K562 (cell line): ENCODE data around the gene DCST1. TPM values are rescaled to one million over a fixed set of nuclear protein-coding genes. Genes with fewer than 3 reads are reported as not detected.

Experiments
- ATAC-seq: fragments of 200-7000 bp; cut with Tn5 transposase; 3 replicates; pipeline ENCODE4 v1.9.1; 2020; ENCODE audit warnings: moderate library complexity
- BruUV-seq: library from RNA; stranded (reverse); fragments of 400-500 nt; replicated peaks from 2 replicates; lab custom pipeline; 2021; lab: Mats Ljungman, UMichigan
- CTCF ChIA-PET: fragments of 300-600 bp; formaldehyde crosslinking; extraction: SDS; loops from one replicate; lab custom pipeline; 2021; ENCODE audit warnings: low intra/inter-chr PET ratio; lab: Yijun Ruan, JAX
- POLR2A ChIA-PET: fragments of 300-600, 350-650 bp; sonication (Branson Sonifier 250); formaldehyde crosslinking; extraction: SDS; loops from one replicate; lab custom pipeline; 2021; ENCODE audit warnings: antibody characterized with exemption, inconsistent platforms; lab: Yijun Ruan, JAX
- DNase-seq, 4 experiments: peaks; one replicate each; pipeline versions ENCODE4 v3.0.0 to v3.0.0-alpha.2; 2011 to 2018; ENCODE audit warnings: low spot score in 3 of 4, mixed read lengths in 3 of 4; ENCODE audit errors: extremely low read depth in 1 of 4
- FAIRE-seq: peaks from 2 replicates; lab custom pipeline; 2011; peaks lifted over from hg19 to GRCh38; lab: Jason Lieb, UNC
- H2AFZ ChIP-seq: 2 replicates; pipeline ENCODE4 v1.6.0; 2011; ENCODE audit warnings: low read depth, low read length, control low read depth, inconsistent platforms
- H3K27ac ChIP-seq: fragments of 200-600 bp; 3 replicates; pipeline ENCODE4 v1.8.0; 2011; ENCODE audit warnings: low read depth, mild to moderate bottlenecking, control low read depth, inconsistent platforms, low read length, moderate library complexity, mixed read lengths; ENCODE audit errors: extremely low read depth
- H3K27me3 ChIP-seq, 2 experiments: fragments of 300-600 bp in 1 of 2; 2 replicates in 1 of 2; 3 replicates in 1 of 2; pipeline versions ENCODE4 v1.6.0 to v1.8.0; 2011; ENCODE audit warnings: inconsistent platforms in 2 of 2, low read length in 2 of 2, mild to moderate bottlenecking in 1 of 2, mixed read lengths in 1 of 2, moderate library complexity in 1 of 2; ENCODE audit not compliant: control insufficient read depth in 2 of 2, insufficient read depth in 2 of 2
- H3K36me3 ChIP-seq: fragments of 300-600 bp; 3 replicates; pipeline ENCODE4 v1.8.0; 2011; ENCODE audit warnings: mild to moderate bottlenecking, low read length, inconsistent platforms; ENCODE audit not compliant: control insufficient read depth, insufficient read depth
- H3K4me1 ChIP-seq, 2 experiments: fragments of 200-600 bp in 1 of 2; replicated peaks in 1 of 2; 2 replicates in 1 of 2; 3 replicates in 1 of 2; pipeline versions ENCODE4 v1.5.1 to v1.8.0; 2011; ENCODE audit warnings: inconsistent platforms in 2 of 2, low read length in 2 of 2, mild to moderate bottlenecking in 1 of 2, mixed read lengths in 1 of 2, moderate library complexity in 1 of 2; ENCODE audit not compliant: control insufficient read depth in 2 of 2, insufficient read depth in 2 of 2
- H3K4me2 ChIP-seq: 2 replicates; pipeline ENCODE4 v1.6.1; 2011; ENCODE audit warnings: low read length, control low read depth, inconsistent platforms, mixed read lengths; ENCODE audit not compliant: insufficient read depth
- H3K4me3 ChIP-seq: fragments of 200-600 bp; sonication (generic), shearing (Covaris generic); 2 replicates; pipeline ENCODE4 v1.5.1; 2016; ENCODE audit warnings: control low read depth, inconsistent platforms
- H3K79me2 ChIP-seq: fragments of 200-600 bp; 3 replicates; pipeline ENCODE4 v1.8.0; 2011; ENCODE audit warnings: low read length, inconsistent platforms; ENCODE audit not compliant: control insufficient read depth, insufficient read depth
- H3K9ac ChIP-seq, 2 experiments: 2 replicates each; pipeline versions ENCODE4 v1.6.0 to v1.6.1; 2011; ENCODE audit warnings: low read depth in 2 of 2, low read length in 2 of 2, control low read depth in 1 of 2, inconsistent platforms in 1 of 2, mild to moderate bottlenecking in 1 of 2, mixed read lengths in 1 of 2; ENCODE audit not compliant: insufficient read depth in 1 of 2
- H3K9me1 ChIP-seq: one replicate; pipeline ENCODE4 v1.6.0; 2011; ENCODE audit warnings: inconsistent platforms, mild to moderate bottlenecking, low read length, moderate library complexity; ENCODE audit not compliant: control insufficient read depth, insufficient read depth
- H3K9me3 ChIP-seq: replicated peaks from 2 replicates; pipeline ENCODE4 v1.5.1; 2011; ENCODE audit warnings: low read depth, low read length, inconsistent platforms; ENCODE audit not compliant: control insufficient read depth, insufficient read depth
- H4K20me1 ChIP-seq: replicated peaks from 2 replicates; pipeline ENCODE4 v1.6.1; 2011; ENCODE audit warnings: low read length, inconsistent platforms, mixed read lengths; ENCODE audit not compliant: control insufficient read depth, insufficient read depth
- NRF1 ChIP-seq, 2 experiments: fragments of 450-650 bp; IDR thresholded peaks in 1 of 2; conservative IDR thresholded peaks in 1 of 2; 2 replicates each; pipeline ENCODE4 v1.6.1; 2014; ENCODE audit warnings: mild to moderate bottlenecking in 2 of 2
- WGBS: fragments of 100-300 bp; shearing (Covaris generic); methylation state at CpG from one replicate; pipeline ENCODE4 v1.1.6; 2016; ENCODE audit warnings: low coverage, mixed read lengths; ENCODE audit not compliant: insufficient coverage; ENCODE audit errors: missing lambda C conversion rate; 5-methylcytosine and 5-hydroxymethylcytosine counted together
- in situ Hi-C: fragments of 300-500 bp; cut with MboI; formaldehyde crosslinking; loops from 4 replicates; pipeline ENCODE4 v1.15.0; 2018; ENCODE audit warnings: inconsistent platforms, mixed read lengths
- intact Hi-C: fragments of 100-400 bp; cut with micrococcal nuclease; formaldehyde crosslinking; loops from 2 replicates; pipeline ENCODE4 v1.14.2; 2022
- polyA plus RNA-seq, 8 experiments: library from polyadenylated mRNA; depleted of rRNA in 4 of 8; stranded (reverse) in 5 of 8; unstranded in 3 of 8; fragments of >200 nt; fragmentation: Nextera tagmentation in 2 of 8; fragmentation: Illumina TruSeq in 1 of 8; extraction: Ambion mirVana in 2 of 8; extraction: Trizol in 1 of 8; gene quantifications; 2 replicates each; pipeline versions ENCODE4 v1.2.1 to v1.2.3, GENCODE V29; 2011 to 2014; ENCODE audit warnings: inconsistent platforms in 1 of 8, missing spikeins in 1 of 8
- total RNA-seq, 7 experiments: library from RNA; depleted of rRNA in 6 of 7; stranded (reverse); fragments of >200 nt in 6 of 7; fragmentation: Illumina TruSeq in 2 of 7; extraction: Trizol in 2 of 7; gene quantifications; 2 replicates each; pipeline versions ENCODE4 v1.2.1 to v1.2.3, GENCODE V29; 2011 to 2021; ENCODE audit warnings: low replicate concordance in 1 of 7
- TF ChIP-seq, protein P1 (sequence below): IDR thresholded peaks from 3 replicates; pipeline ENCODE4 v1.6.1; 2011; ENCODE audit warnings: borderline replicate concordance, mild to moderate bottlenecking, moderate library complexity; ENCODE audit not compliant: insufficient read length; ENCODE audit errors: extremely low read depth

Gene DCST1
- total and polyA plus RNA-seq, 9 of the 15 experiments (the other 6 are each of a cell fraction or from before 2014, with no cell fraction given): not detected

DNA sequence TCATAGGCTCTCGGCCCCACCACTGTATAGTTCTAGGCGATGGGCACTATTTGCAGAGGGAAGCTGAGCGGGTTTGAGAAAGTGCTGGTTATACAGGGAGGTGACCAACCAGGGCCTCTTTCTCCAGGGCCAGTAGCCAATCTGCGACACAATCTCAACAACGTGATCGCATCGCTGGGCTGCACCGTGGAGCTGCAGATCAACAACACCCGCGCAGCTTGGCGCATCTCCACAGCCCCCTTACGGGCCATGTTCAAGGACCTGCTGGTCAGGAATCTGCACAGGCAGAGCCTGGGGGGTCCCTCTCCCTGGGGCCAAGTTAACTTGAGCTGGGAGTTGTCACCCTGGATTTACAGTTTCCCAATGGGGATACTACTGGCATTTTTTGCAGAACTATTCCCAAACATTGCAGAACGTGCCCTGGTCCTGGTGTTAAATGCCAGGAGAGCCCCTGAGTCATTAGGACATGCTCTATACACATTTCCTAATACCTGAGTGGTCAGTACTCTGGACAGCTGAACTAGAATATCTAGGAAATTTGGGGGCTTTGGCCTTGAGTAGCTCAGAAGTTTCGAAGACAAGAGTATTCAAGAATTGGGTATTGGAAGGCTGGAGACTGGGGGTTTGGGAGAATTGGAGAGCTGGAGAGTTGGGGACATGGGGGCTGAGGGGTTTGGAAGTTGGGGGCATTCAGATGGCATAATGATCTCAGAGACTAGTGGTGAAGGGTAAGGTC is 6.9 kb downstream of the DCST1 start:
- H3K9me1 ChIP-seq: peaks cover under 1% of the 10 kb centered on the region
- intact Hi-C loops (no loop called here), in situ Hi-C loops (no loop called here)
- BruUV-seq: no TSS peak
- no peaks in the 10 kb centered on the region for H3K9me3 ChIP-seq
- H2AFZ ChIP-seq: no peak overlapping the region
- no peaks in the 10 kb centered on the region for H3K79me2 ChIP-seq
- H3K9ac ChIP-seq: no peak overlapping the region
- peaks cover 4% of the 10 kb centered on the region; the same call in 1 of the 2 replicates for H4K20me1 ChIP-seq
- TF ChIP-seq, protein P1, sequence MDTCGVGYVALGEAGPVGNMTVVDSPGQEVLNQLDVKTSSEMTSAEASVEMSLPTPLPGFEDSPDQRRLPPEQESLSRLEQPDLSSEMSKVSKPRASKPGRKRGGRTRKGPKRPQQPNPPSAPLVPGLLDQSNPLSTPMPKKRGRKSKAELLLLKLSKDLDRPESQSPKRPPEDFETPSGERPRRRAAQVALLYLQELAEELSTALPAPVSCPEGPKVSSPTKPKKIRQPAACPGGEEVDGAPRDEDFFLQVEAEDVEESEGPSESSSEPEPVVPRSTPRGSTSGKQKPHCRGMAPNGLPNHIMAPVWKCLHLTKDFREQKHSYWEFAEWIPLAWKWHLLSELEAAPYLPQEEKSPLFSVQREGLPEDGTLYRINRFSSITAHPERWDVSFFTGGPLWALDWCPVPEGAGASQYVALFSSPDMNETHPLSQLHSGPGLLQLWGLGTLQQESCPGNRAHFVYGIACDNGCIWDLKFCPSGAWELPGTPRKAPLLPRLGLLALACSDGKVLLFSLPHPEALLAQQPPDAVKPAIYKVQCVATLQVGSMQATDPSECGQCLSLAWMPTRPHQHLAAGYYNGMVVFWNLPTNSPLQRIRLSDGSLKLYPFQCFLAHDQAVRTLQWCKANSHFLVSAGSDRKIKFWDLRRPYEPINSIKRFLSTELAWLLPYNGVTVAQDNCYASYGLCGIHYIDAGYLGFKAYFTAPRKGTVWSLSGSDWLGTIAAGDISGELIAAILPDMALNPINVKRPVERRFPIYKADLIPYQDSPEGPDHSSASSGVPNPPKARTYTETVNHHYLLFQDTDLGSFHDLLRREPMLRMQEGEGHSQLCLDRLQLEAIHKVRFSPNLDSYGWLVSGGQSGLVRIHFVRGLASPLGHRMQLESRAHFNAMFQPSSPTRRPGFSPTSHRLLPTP: no peak
- TF ChIP-seq NRF1 (conservative IDR thresholded peaks at IDR 0.05 in 1 of 2, IDR thresholded peaks at IDR 0.05 in 1 of 2): peak; percentile 39; a peak in 2 of 4 replicates
- H3K4me1 ChIP-seq: peaks cover 8 to 13% of the 10 kb centered on the region in 2 experiments; a peak in 3 of 5 replicates
- FAIRE-seq: no peak
- ATAC-seq: no peak
- no peak overlapping the region for H3K4me3 ChIP-seq
- no peak overlapping the region for H3K4me2 ChIP-seq
- WGBS: 20% methylated on average over 14 of the region's 14 CpGs
- ChIA-PET CTCF (no interaction called here), POLR2A (interaction anchor here (0.5 to 1.4 kb wide), 4 partner anchors 18 to 85 kb away, joined by 3 to 4 read pairs (median 3); no protein-coding TSS in a partner anchor)
- H3K27me3 ChIP-seq: peaks cover 0 to 5% of the 10 kb centered on the region in 2 experiments; a peak in 2 of 5 replicates
- no peak for DNase-seq
- H3K27ac ChIP-seq: no peak overlapping the region
- no peaks in the 10 kb centered on the region for H3K36me3 ChIP-seq
